DND-41 (cell line): ENCODE results near the gene KRT7.

ENCODE experiments used
- CTCF ChIP-seq: IDR thresholded peaks from 2 replicates; pipeline ENCODE4 v1.5.1; 2012; ENCODE audit warnings: borderline replicate concordance, low read length, moderate library complexity, mild to moderate bottlenecking; ENCODE audit not compliant: poor library complexity, severe bottlenecking; ENCODE audit errors: extremely low read depth
- EZH2 ChIP-seq: IDR thresholded peaks from 3 replicates; pipeline ENCODE4 v1.6.1; 2012; ENCODE audit warnings: borderline replicate concordance, low read depth, mild to moderate bottlenecking, moderate library complexity, low read length, inconsistent platforms; ENCODE audit not compliant: severe bottlenecking

DNA sequence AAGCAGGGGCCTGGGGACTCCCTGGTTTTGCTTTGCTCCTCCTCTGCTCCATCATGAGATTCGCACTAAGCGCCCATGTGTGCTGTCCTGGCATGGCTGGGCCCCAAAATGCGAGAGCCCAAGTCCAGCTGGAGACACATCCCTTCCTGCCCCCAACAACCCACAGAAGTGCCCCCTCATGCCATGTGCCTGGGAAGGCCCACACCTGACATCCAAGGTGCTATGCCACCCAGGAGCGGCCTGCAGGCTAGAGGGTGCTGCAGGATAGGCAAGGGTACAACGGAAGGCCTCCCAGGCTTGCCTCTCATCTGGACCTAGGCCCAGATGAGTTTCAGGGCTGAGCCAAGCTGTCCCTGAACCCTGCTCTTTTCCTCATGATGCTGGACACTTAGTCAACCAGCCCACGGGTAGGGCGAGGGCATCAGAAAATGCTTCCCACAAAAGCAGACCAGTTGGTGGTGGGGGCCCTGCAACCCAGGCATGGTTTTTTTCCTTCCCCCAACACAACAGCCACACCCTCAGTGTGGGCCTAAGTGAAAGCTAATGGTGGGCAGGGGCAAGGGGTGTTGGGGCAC, 28.0 kb upstream of the KRT7 start:
- no peak for TF ChIP-seq CTCF
- no peak for TF ChIP-seq EZH2
